ENCODE data around the gene KIF6.

Gene KIF6

DNA sequence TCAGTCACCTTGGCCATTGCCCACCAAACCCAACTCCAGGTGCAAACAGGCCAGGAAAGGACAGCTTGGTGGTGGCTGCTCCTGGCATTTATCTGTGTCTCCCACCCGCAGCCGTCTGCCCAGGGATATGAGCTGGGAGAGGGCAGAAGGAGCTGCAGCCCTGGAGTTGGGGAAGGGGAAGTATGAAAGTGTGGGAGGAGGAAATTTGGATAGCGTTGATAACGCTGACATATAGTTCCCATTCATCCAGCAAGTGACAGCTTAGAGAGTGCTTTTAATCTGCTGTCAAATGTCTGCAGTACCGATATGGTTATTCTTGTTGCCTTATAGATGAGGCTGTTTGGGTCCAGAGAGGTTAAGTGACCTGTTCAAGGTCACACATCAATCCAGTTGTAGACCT lies 403.4 kb downstream of the KIF6 start:
- no peak for DNase-seq (ENCODE audit: low read depth in 1 of 2, low spot score in 1 of 2)

DNA sequence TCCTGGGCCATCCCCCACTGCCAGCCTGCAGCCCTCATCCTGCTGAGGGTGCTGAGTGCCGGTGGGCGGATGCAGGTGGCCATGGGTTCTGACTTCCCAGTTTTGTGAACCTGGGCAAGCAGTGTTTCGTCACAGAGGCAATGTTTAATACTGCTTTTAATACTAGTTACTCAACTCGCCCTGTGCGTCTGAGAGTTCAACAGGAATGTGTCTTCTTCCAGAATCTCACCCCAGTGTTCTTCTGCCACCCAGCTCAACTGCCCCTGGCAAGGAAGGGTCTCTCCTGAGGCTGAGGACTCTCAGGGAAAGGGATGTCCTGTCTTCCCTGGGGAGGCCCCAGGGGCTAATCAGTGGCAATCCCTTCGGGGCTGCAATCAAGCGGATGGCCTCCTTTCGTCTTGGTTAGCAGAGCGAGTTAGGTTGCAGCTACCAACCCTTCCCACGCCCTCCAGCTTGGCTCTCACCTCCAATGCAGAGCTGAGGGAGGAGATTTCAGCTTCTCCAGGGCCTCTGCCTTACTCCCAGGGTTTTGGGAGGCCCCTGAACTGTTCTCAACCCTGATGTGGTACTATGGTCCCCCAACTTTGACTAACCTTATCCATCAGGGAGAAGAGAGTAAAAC lies 404.7 kb downstream of the KIF6 start:
- no peak for DNase-seq (ENCODE audit: low read depth in 1 of 2, low spot score in 1 of 2)

DNA sequence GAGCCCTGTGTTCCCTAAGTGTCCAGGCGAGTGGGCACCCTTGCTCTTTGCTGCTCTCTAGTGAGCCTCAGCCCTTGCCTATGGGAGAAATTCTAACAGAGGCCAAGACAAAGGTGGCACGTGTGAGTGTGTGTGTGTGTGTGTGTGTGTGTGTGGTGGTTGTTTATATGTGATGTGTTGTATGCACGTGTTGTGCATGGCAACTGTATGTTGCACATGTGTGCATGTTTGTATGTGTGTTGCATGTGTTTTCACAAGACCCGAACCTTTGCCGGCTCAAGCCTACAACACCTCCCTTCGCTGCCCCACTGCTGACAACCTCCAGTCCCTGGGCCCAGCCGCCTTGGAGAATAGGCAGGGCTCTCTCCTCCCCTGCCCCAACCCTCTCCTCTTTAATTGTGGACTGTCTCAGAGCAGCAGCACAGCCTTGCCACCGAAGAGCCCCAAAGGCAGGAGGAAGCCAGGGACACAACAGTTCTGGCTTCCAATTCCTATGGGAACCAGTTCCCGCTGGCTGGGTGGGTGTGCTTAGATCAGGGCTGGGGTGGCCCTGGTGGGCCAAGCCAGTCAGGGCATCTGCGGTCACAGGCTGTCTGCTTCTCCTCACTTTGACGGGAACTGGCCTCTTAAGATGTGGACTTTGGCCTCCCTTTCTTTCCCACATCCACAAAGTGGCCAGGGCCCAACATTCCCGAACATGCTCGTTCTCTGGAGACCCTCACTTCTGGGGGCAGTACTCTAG lies 405.4 kb downstream of the KIF6 start:
- DNase-seq (ENCODE audit: low read depth in 1 of 2, low spot score in 1 of 2), result no peak

DNA sequence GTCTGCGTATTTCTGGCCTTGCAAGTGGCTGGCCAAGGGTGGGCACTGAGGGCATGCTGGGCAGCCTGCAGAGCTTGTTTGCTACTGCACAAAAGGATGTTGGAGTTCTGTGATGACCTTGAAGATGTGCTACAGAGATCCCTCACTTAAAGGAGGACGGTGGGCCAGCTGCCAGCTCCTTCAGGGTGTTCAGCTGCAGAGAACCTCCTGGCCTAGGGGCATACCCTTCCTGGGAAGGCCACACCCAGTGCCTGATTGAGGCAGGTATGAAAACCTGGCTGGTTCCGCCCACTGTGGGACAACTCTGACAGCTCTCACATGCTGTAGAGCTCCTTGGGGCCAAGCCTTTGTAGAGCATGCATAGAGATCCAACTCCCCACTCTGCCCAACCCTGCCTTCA lies 408.0 kb downstream of the KIF6 start:
- DNase-seq (ENCODE audit: low read depth in 1 of 2, low spot score in 1 of 2), result no peak

DNA sequence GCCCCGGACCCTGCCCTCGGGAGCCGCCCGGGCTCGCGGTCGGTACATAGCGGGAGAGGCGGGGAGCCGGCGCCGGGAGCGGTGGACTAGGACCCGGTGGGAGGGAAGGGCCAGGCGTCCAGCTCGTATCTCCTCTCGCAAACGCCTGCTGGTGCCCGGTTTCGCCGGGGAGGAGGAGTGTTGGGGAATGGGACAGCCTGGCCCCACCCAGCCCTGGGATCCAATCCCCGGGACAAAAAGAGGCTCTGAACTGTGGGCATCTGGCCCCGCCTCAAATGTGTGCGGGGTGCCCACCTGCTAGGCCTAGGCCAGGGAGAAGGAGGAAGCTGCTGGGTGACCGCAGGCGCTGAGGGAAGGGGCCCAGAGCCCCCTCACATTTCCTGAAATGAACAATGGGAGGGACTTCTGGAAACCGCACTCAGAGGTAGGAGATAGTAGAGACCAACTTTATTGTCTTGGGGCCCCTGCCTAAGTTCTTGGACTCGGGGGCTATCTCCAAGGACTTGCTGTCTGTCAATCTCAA lies 410.9 kb downstream of the KIF6 start, which contains the start of gene KCNK17:
Gene KCNK17 (minus strand): TSS at position 147 of the 523 bp plus-strand sequence. CDS start 99 bp downstream, at position 48.
- no peak for DNase-seq (ENCODE audit: low read depth in 1 of 2, low spot score in 1 of 2)

DNA sequence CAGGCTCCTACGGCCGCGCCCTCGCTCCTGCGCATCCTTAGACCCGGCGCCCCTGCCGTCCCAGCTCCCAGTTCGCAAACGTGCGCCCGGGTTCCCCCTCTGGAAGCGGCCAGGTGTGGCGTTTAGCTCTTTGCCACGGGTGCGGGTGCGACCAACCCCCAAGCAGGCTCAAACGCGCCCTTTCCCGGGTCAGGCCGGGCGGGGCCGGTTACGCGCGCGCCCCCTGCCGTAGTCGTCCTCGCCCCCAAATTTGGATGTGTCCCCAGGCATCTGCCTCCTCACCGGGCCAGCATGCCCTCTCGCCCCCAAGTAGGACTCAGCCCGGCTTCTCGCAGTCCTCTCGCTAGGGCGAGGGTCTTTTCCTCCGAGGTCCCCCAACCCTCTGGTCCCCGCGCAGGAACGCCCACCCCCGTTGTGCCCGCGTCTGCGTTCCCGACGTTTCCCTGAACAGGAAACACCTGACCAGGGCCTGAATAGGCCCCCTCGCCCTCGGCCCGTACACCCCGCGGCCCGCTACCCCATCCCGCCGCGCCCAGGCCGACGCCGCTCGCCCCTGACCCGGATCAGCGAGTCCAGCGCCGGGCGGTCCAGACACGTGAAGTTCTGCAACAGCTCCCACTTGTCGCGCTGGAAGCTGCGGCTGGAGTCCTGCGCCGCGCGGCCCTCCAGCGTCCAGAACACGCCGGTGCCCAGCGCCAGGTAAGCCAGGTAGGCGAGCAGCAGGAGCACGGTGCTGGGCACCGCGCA lies 411.5 kb downstream of the KIF6 start:
- no peak for DNase-seq (ENCODE audit: low read depth in 1 of 2, low spot score in 1 of 2)

DNA sequence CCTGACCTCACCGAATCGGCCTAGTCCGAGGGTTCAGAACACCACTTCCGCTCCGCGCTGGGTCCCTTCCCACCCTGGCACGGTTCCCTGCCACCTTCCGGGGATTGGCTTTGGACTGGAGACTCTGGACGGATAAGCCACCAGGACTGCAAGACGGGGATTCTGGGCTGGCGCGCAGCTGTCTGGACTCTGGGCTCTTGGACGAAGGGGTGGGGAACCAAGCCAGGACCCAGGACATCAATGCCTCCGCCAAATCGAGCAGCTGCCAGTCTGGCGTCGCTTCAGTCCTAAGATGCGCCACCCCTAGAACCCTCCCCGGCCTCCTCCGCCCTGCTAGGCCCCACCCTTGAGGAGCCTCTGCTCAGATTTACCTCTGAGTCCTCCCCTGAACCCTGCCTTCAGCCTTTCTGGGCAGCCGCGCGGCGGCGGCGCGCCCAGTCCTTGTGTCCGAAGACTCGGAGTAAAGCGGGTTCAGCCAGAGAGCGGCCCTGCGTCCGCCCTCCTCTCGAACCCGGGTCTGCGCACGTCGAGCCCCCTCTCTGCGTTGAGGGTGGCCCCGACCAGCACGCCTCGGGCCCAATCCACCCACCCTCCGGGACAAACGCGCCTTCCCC lies 412.2 kb downstream of the KIF6 start:
- DNase-seq (ENCODE audit: low read depth in 1 of 2, low spot score in 1 of 2), result no peak

DNA sequence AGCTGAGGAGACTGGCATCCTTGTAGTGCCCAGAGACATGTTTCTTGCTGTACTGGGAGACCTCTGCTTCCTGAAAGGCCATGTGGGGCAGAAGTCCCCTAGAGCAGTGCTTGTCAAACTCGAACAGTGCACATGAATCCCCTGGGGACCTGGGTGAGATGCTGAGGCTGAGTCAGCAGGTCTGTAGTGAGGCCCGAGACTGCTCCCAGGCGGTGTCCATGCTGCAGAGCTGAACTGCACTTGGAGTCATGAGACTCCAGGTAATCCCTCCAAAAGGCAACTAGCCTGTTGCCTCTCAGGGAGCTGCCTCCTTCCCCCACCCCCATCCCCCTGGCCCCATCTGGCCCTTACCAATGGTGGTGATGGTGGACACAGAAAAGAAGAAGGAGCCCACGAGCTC lies 414.7 kb downstream of the KIF6 start:
- DNase-seq (ENCODE audit: low read depth in 1 of 2, low spot score in 1 of 2), result no peak

DNA sequence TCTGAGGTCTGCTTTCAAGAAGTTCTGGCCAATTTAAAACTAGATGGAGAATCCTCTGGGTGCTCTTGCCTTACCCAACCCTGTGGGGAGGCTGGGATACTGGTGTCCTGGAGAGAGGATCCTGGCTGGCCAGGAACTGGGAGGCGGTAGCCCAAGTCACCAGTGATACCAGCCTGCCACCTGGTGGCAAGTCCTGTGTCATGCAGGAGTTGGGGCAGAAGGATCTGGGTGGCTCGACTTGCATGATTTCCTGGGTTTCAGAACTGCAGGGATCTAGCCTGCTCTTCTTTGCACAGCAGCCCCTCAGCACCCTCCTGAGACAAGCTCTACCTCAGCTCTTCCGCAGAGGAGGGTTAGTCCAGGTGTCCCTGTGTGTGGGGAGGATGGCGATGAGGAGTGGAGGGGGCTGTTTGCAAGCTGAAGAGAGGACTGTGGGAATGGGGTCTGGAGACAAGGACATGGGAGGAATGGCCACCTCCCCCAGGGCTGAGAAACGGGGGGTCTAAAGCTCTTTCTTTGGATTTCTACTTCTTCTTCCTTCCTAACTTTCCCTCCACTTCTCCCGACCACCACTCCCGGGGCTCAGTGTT lies 415.2 kb downstream of the KIF6 start:
- DNase-seq (ENCODE audit: low read depth in 1 of 2, low spot score in 1 of 2), result peak; percentile 8 to 28

DNA sequence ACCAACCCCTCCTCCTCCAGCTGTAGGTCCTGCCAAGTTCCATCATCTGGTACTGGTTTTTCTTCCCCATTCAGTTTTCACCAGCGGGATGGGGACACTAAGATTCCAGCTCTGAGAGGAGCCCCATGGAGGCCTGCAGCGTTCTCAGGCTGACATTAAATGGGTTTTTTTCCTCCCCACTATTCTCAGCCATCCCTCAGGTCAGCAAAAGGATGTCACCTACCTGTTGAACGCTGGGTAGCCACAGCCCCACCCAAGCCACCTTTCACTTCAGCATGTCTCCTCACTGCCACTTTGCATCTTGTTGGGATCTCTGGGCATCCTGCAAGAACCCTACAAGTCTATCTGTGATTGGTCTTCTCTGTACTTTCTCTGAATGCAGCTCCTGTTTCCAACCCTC lies 417.7 kb downstream of the KIF6 start:
- DNase-seq (ENCODE audit: low read depth in 1 of 2, low spot score in 1 of 2), result no peak

DNA sequence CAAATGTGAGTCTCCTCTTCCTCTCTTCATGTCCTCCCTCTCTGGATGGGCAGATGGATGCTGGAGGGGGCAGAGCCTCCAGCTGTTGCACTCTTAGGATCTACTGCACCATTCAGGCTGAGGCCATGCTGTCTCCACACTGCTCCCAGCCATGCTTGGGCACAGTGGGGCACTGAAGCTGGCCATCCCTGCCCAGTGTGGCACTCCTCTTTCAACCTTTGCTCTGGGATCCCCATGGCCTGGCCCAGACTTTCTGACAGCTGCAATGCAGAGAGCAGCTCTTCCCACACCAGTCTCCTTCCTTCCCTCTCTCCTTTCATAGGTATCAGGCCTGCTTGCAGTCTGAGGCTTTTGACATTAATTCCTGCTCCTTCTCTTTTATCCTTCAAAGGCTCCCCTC lies 420.3 kb downstream of the KIF6 start:
- no peak for DNase-seq (ENCODE audit: low read depth in 1 of 2, low spot score in 1 of 2)

DNA sequence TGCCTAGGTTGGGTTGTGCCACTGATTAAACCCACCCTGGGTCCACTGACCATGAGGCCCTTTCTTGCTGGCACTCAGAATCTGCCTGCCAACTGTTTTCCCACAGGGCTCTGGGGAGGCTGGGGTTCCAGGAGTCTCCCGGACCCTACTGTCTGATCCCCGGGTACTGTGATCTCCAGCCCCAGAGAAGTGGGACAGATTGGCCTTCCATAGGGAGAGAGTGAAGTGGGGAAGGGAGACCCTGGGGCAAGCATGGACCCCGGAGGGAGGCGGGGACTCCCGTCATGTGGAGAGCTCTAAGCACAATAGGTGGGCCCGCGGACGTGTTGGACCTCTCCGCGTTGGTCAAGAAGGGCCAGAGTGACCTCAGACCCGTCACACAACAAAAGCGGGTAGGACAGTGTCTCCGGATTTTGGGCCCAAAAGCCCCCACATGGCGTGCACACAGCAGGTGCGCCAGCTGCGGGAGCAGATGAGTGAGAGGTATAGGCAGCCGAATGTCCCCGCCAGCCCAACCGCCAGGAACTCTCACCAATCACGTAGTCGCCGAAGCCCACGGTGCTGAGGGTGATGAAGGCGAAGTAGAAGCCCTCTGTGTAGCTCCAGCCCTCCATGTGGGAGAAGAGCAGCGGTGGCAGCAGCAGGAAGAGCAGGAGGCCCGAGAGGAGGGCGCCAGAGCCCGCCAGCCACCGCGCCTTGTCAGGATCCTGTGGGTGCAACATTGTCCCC lies 421.6 kb downstream of the KIF6 start:
- DNase-seq (ENCODE audit: low read depth in 1 of 2, low spot score in 1 of 2), result no peak

DNA sequence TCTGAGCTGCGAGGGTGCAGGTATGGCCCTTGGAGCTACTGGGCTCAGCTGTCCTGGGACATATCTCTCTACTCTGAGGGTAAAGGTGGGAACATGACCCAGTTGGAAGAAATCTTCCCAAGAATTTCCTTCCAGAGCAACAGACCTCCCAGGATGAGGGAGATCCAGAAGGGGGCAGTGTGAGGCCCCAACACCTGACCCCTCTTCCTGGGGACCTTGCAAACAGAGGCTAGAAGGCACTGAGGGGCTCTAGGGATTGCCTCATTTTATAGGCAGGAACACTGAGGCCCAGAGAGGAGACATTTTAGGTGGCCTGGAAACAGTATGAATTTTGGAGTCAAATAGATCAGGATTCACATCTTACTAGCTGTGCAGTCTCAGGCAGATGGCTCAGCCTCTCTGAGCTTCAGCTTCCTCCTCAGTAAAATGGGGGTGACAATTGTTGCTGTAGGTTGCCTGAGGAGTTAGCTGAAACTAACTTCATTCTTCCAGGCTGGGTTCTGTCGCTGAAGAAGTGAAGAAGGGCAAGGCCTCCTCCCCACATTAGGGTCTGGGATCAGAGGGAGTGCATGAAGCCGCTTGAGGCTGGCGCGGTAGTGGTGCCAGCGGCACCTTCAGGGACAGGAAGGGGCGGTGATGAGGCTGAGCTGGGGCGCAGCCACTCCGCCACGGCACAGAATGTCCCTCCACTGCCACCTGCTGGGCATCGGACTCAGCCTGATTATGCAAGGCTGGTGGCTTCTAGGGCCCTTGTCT lies 422.4 kb downstream of the KIF6 start:
- peak; percentile 70 to 82 for DNase-seq (ENCODE audit: low read depth in 1 of 2, low spot score in 1 of 2)

DNA sequence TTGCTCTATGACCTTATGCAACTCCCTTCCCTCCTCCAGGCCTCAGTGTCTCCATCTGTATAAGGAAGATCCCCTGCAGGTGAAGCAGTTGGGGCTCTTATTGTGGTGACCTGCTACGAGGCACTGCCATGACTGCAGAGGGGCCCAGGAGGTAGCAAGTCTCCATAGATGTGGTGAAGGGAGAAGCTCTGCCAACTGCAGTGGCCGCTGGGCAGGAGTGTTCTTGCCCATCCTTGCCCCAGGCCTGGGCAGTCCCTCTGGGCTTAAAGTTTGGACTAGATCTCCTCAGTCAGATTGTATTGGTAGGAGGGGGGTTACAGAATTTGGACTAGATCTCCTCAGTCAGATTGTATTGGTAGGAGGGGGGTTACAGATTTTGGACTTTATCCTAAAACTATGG lies 423.2 kb downstream of the KIF6 start:
- DNase-seq (ENCODE audit: low read depth in 1 of 2, low spot score in 1 of 2), result no peak

DNA sequence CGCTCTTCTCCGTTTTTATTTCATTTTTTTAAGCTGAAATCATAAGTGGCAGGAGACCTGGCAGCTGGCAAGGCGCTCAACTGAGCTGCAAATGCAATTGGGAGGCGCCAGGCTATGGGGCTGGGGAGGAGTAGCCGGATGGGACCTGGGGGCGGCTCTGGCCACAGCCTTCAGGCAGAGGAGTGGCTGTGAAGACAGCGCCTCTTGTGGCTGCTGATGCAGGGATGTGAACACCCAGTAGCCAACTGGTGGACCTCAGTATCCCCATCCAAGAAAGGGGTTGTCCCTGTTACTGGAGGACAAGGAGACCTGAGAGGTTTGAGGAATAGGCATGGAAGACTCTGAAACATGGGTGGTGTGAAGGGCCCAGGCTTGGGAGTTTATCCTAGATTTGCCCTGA lies 423.6 kb downstream of the KIF6 start:
- DNase-seq (ENCODE audit: low read depth in 1 of 2, low spot score in 1 of 2), result no peak

DNA sequence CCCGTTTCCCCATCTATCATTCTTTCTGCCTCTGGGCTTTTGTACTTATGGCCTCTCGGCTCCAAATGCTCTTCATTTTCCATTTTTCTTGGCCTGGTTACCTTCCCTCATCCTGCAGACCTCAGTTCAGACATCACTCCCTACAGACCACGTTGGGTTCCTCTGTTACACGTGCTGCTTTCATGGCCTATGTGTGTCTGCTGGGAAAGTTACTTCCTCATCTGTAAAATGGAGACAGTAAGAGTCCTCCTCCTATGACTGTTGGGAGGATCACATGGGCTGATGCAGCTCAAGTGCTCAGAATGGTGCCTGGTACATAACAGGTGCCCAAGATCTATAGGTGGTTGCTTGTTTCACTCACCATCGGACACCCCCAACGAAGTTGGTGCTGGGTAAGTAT lies 424.5 kb downstream of the KIF6 start:
- DNase-seq (ENCODE audit: low read depth in 1 of 2, low spot score in 1 of 2), result no peak

DNA sequence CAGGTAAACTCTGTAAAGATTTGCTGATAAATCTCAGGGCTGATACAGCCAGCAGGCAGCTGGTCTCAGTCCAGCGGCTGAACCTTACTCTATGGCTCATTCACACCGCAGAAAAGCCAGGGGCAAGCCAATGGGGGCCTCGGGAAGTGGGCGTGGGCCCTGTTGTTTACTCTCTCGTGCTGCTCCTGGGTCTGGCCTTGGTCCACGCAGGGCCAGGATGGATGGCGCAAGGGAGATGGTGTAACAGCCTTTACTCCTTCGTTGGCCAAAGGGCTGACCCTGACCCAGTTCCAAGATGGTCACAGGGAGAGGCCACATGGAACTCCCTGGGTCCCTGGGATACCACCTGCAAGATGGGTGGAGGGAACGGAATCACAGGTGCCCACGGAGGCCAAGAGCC lies 427.1 kb downstream of the KIF6 start:
- no peak for DNase-seq (ENCODE audit: low read depth in 1 of 2, low spot score in 1 of 2)

DNA sequence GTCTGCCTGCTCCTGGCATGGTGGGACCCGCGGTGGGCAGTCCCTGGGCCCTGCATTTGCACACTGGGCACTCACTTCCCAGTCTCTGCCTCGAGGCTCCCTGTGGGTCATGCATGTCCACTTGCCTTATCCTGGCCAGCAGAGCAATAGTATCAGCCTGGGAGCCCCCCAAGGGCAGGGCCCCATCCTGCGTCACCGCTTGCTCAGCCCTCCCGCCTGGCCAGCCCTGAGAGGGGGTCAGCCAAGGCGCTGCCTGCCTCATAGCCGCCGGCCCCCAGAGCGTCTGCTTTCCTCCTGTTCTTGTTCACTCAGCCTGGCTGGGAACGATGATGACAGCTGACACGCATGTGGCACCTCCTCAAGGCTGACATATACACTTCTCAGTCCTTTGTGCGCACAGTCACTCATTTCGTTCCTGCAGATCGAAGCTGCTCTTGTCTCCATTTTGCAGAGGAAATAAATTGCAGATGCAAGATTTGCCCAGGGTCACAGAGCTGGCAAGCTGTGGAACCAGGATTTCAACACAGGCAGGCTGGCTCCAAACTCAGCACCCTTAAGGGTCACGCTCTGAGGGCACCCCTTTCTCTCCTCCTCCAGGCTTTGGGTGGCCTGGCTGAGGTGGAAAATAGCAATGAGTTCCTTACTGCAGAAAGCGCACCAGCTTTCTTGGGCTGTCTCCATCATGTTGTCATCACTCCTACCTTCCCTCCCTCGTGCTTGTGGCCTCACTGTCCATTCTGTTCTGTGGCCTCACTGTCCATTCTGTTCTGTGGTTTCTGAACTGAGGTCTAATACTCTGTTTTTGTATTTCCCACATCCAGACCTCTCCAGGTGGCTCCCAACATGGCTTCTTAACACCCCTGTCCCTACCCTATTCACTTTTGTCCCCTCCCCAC lies 428.2 kb downstream of the KIF6 start:
- DNase-seq (ENCODE audit: low read depth in 1 of 2, low spot score in 1 of 2), result no peak

DNA sequence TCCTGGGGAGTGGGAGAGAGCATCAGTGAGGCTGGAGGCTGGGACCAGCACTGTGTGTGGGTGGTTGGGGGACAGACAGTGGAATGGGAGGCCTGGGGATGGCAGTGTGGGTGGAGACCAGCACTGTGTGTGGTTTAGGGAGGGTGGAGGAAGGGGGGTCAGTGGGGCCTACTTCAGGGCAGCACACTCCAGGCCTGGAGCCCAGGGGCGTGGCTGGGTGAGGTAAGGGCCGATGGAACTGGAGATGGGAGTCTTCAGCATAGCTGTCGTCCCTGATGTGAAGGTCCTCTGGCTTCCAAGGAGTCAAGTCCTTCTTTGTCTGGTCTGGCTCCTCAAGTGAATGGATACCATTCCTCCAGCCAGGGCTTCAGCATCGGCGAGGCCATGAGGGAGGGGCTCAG lies 429.6 kb downstream of the KIF6 start:
- no peak for DNase-seq (ENCODE audit: low read depth in 1 of 2, low spot score in 1 of 2)
